GM12891 (cell line): ENCODE measurements around the gene PKHD1.

Experiments
- POLR2A ChIP-seq: IDR thresholded peaks from 2 replicates; pipeline ENCODE4 v1.6.1; 2011; ENCODE audit warnings: low read depth, low read length, control low read depth
- POLR2AphosphoS5 ChIP-seq: IDR thresholded peaks from 2 replicates; pipeline ENCODE4 v1.6.1; 2011; ENCODE audit warnings: low read depth, low read length, control low read depth
- TAF1 ChIP-seq: IDR thresholded peaks from 2 replicates; pipeline ENCODE4 v1.6.1; 2011; ENCODE audit warnings: low read depth, low read length, control low read depth

GRCh38 chr6:52115891-52116604 is 28.6 kb upstream of the PKHD1 start:
- TF ChIP-seq POLR2A (no peak), TAF1 (no peak), POLR2AphosphoS5 (no peak)
